Lung (tissue), 12 donors: ENCODE measurements around the gene SLC5A6. TPM values are rescaled to one million over a fixed set of nuclear protein-coding genes. Genes with fewer than 3 reads are reported as not detected.

Experiments
- ATAC-seq: fragments of 200-7000 bp; cut with Tn5 transposase; one replicate; pipeline ENCODE4 v1.9.1; 2020; ENCODE audit warnings: moderate number of reproducible peaks; ENCODE audit not compliant: insufficient read depth, low FRiP score
- DNase-seq, 3 donors: peaks; one replicate each; pipeline ENCODE4 v3.0.0-alpha.2; 2013 to 2017
- H3K27ac ChIP-seq, 2 donors: one replicate each; pipeline ENCODE4 v1.5.1; 2013; ENCODE audit warnings: mild to moderate bottlenecking in 2 of 2, moderate library complexity in 2 of 2, control low read depth in 1 of 2, inconsistent platforms in 1 of 2, low read depth in 1 of 2, low read length in 1 of 2
- H3K27me3 ChIP-seq, 3 donors: one replicate each; pipeline ENCODE4 v1.5.1; 2013; ENCODE audit warnings: low read length in 2 of 3; ENCODE audit not compliant: control insufficient read depth in 3 of 3, insufficient read depth in 3 of 3
- H3K36me3 ChIP-seq, 4 donors: one replicate each; pipeline ENCODE4 v1.5.1; 2013; ENCODE audit warnings: low read length in 4 of 4, mild to moderate bottlenecking in 1 of 4, moderate library complexity in 1 of 4; ENCODE audit not compliant: control insufficient read depth in 4 of 4, insufficient read depth in 4 of 4
- H3K4me1 ChIP-seq, 5 donors: one replicate each; pipeline ENCODE4 v1.5.1; 2013; ENCODE audit warnings: low read length in 5 of 5, mild to moderate bottlenecking in 2 of 5, moderate library complexity in 1 of 5; ENCODE audit not compliant: control insufficient read depth in 5 of 5, insufficient read depth in 5 of 5
- H3K4me3 ChIP-seq: one replicate; pipeline ENCODE4 v1.5.1; 2013; ENCODE audit warnings: mild to moderate bottlenecking, control low read depth, moderate library complexity
- H3K9ac ChIP-seq, 2 donors: one replicate each; pipeline ENCODE4 v1.5.1; 2013; ENCODE audit warnings: low read length in 2 of 2, control low read depth in 1 of 2; ENCODE audit not compliant: insufficient read depth in 1 of 2
- H3K9me3 ChIP-seq, 4 donors: one replicate each; pipeline ENCODE4 v1.5.1; 2013; ENCODE audit warnings: low read length in 3 of 4, mild to moderate bottlenecking in 1 of 4, moderate library complexity in 1 of 4; ENCODE audit not compliant: control insufficient read depth in 4 of 4, insufficient read depth in 3 of 4
- WGBS, 2 donors: extraction: QIAGEN DNeasy Blood & Tissue Kit; methylation state at CpG; one replicate each; pipeline ENCODE4 v1.1.7; 2013; 5-methylcytosine and 5-hydroxymethylcytosine counted together
- polyA plus RNA-seq, 2 donors: library from polyadenylated mRNA; stranded (reverse); fragments of 200-250 nt; gene quantifications; one replicate each; pipeline ENCODE4 v1.2.1, GENCODE V29; 2013
- total RNA-seq, 2 donors: library from RNA; depleted of rRNA in 1 of 2; stranded (reverse); fragments of >200 nt in 1 of 2; gene quantifications; one replicate each; pipeline ENCODE4 v1.2.1, GENCODE V29; 2014 to 2021
- TF ChIP-seq, protein P1 (sequence below): IDR thresholded peaks from 2 replicates; pipeline ENCODE4 v1.5.1; 2012; ENCODE audit warnings: mild to moderate bottlenecking; ENCODE audit errors: control extremely low read depth, extremely low read depth
- donor health status: control.
- donor health status: control.
- donor health status: Bipolar disorder and iron deficiency.
- donor health status: healthy.
- donor health status: DM: yes; HTN: yes; CAD: no.

The SLC5A6 gene
- total and polyA plus RNA-seq, 4 donors = 12.1 to 33.1 (median 23.9) TPM

DNA sequence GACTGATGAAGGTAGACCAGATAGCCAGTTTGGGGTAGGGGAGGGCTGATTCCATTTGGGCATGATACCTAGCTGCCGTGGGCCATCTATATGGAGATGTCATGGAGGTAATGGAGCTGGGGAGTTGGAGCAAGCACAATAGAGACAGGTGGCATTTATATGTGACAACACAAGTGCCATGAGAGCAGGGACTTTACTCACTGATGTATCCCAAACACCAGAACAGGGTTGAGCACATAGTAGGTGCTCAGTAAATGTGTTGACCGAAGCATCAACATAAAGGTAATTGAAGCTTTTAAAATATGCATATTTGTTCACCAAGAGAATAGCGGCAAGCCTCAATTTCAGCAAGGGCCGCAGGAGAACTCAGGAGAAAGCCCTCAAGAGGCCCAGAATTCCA, 35.8 kb upstream of the SLC5A6 start:
- Histone ChIP-seq H3K27me3 (peaks cover 0 to 5% (median 0%) of the 10 kb centered on the region in 3 donors), H3K27ac (no peak overlapping the region), H3K4me3 (no peak overlapping the region), H3K36me3 (peaks cover 0 to 12% (median 8%) of the 10 kb centered on the region in 4 donors), H3K4me1 (no peaks in the 10 kb centered on the region), H3K9me3 (no peaks in the 10 kb centered on the region), H3K9ac (no peak overlapping the region)
- 74 to 79% methylated on average over 4 of the region's 4 CpGs for whole genome bisulfite sequencing, 2 donors
- DNase-seq = no peak
- TF ChIP-seq, protein P1, sequence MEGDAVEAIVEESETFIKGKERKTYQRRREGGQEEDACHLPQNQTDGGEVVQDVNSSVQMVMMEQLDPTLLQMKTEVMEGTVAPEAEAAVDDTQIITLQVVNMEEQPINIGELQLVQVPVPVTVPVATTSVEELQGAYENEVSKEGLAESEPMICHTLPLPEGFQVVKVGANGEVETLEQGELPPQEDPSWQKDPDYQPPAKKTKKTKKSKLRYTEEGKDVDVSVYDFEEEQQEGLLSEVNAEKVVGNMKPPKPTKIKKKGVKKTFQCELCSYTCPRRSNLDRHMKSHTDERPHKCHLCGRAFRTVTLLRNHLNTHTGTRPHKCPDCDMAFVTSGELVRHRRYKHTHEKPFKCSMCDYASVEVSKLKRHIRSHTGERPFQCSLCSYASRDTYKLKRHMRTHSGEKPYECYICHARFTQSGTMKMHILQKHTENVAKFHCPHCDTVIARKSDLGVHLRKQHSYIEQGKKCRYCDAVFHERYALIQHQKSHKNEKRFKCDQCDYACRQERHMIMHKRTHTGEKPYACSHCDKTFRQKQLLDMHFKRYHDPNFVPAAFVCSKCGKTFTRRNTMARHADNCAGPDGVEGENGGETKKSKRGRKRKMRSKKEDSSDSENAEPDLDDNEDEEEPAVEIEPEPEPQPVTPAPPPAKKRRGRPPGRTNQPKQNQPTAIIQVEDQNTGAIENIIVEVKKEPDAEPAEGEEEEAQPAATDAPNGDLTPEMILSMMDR = no peak
- no peak for ATAC-seq

DNA sequence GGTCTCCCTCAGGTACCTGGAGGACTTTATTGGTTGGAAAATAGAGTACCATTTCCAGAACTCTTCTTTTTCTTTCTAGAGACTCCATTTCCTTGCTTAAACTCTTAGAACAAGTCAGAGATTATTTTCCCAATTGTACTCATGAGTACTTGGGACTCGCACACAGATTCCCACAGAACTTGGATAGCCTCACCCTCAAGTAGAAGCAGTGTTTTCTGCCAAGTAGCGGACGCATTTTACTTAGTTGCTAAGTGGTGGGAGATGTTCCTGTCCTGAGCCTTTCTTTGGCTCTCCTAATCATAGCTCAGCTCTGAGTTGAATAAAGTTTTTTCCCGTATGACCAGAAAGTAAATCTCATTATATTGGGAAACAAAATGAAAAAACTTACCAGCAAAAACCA, 33.6 kb upstream of the SLC5A6 start:
- DNase-seq = no peak
- TF ChIP-seq, protein P1 = no peak
- no peaks in the 10 kb centered on the region for H3K27me3 ChIP-seq
- no peaks in the 10 kb centered on the region for H3K9me3 ChIP-seq
- H3K4me1 ChIP-seq = no peaks in the 10 kb centered on the region
- H3K27ac ChIP-seq = no peak overlapping the region
- no peak overlapping the region for H3K9ac ChIP-seq
- no peak for ATAC-seq
- 89 to 91% methylated on average over 4 of the region's 4 CpGs for WGBS, 2 donors
- H3K4me3 ChIP-seq = no peak overlapping the region
- peaks cover 0 to 35% (median 15%) of the 10 kb centered on the region in 4 donors for H3K36me3 ChIP-seq

DNA sequence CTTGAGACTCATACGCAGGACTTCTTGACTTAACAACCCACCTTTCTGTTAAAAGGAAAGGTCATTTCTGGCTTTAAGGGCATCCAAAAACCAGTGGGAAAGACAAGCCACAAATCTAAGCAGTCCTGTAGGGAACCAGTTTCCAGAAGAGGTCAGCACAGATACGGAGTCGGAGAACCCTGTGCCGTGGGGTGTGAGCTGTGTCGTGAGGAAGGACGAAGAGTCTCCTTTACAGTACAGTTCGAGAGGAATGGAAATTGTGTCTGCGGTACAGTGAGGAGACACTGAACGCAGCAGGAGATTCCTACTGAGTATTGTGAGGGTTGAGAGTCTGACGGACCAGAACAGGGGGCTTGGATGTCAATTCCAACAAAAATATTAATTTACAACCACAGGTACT, 33.0 kb upstream of the SLC5A6 start:
- Histone ChIP-seq H3K4me3 (no peak overlapping the region), H3K27me3 (no peaks in the 10 kb centered on the region), H3K4me1 (no peaks in the 10 kb centered on the region), H3K27ac (no peak overlapping the region), H3K9me3 (no peaks in the 10 kb centered on the region), H3K36me3 (peaks cover 3 to 40% (median 17%) of the 10 kb centered on the region in 4 donors), H3K9ac (no peak overlapping the region)
- TF ChIP-seq, protein P1 = no peak
- ATAC-seq (no peak), DNase-seq (no peak)
- 77 to 81% methylated on average over 10 of the region's 10 CpGs for WGBS, 2 donors
